ENCODE data around the gene COL5A1. TPM values are rescaled to one million over a fixed set of nuclear protein-coding genes. Genes with fewer than 3 reads are reported as not detected.

The COL5A1 gene
- total RNA-seq, 4 donors from 2014 or later = 1.6 to 2.8 (median 2.3) TPM

GRCh38 chr9:134728021-134728795, 86.6 kb downstream of the COL5A1 start:
- no peak overlapping the region for H3K27ac ChIP-seq
- no peak overlapping the region for H3K4me3 ChIP-seq
- peaks cover 8 to 22% (median 16%) of the 10 kb centered on the region in 3 donors for H3K27me3 ChIP-seq
- H3K4me1 ChIP-seq = no peaks in the 10 kb centered on the region
- no peak for DNase-seq
- H3K9me3 ChIP-seq = no peaks in the 10 kb centered on the region
- H3K36me3 ChIP-seq = no peaks in the 10 kb centered on the region
- in situ Hi-C loops (cut with MboI; ENCODE audit: low sequenced_read_pairs in 4 of 4) (loop anchor here in 1 of 4 donors (25.0 kb wide), 1 partner anchor 266 kb away; no protein-coding TSS in a partner anchor), intact Hi-C loops (cut with DNase I; ENCODE audit: low total_unique reads) (no loop called here)
- no peak for TF ChIP-seq CTCF (IDR thresholded peaks at IDR 0.05 in 4 of 5, conservative IDR thresholded peaks at IDR 0.05 in 1 of 5)
- no peak for TF ChIP-seq POLR2A (IDR thresholded peaks at IDR 0.05)
- ATAC-seq = no peak

- DNase-seq = no peak
- Histone ChIP-seq H3K4me1 (no peaks in the 10 kb centered on the region), H3K27me3 (peaks cover 8 to 27% (median 16%) of the 10 kb centered on the region in 3 donors), H3K36me3 (no peaks in the 10 kb centered on the region), H3K4me3 (no peak overlapping the region), H3K27ac (no peak overlapping the region), H3K9me3 (no peaks in the 10 kb centered on the region)
- TF ChIP-seq POLR2A (IDR thresholded peaks at IDR 0.05) = no peak
- TF ChIP-seq CTCF (IDR thresholded peaks at IDR 0.05 in 4 of 5, conservative IDR thresholded peaks at IDR 0.05 in 1 of 5) = no peak
- intact Hi-C loops (cut with DNase I; ENCODE audit: low total_unique reads) (no loop called here), in situ Hi-C loops (cut with MboI; ENCODE audit: low sequenced_read_pairs in 4 of 4) (loop anchor here in 1 of 4 donors (25.0 kb wide), 1 partner anchor 267 kb away; no protein-coding TSS in a partner anchor)
- ATAC-seq = no peak
Observed at GRCh38 chr9:134728801-134729495, 87.3 kb downstream of the COL5A1 start.

- TF ChIP-seq CTCF (IDR thresholded peaks at IDR 0.05 in 4 of 5, conservative IDR thresholded peaks at IDR 0.05 in 1 of 5) (no peak), POLR2A (IDR thresholded peaks at IDR 0.05) (no peak)
- peak overlapping the region; percentile 34 to 64 (median 52) for H3K27ac ChIP-seq
- DNase-seq = peak in 1 of 2 donors; percentile 77
- in situ Hi-C loops (cut with MboI; ENCODE audit: low sequenced_read_pairs in 4 of 4) (loop anchor here in 1 of 4 donors (25.0 kb wide), 1 partner anchor 268 kb away; no protein-coding TSS in a partner anchor), intact Hi-C loops (cut with DNase I; ENCODE audit: low total_unique reads) (loop anchor here (10.0 kb wide), 1 partner anchor 565 kb away; the partner anchor contains the start of gene RNU6ATAC)
- H3K9me3 ChIP-seq = no peaks in the 10 kb centered on the region
- H3K4me3 ChIP-seq = no peak overlapping the region
- peak; percentile 57 to 66 for ATAC-seq
- peaks cover 5 to 8% of the 10 kb centered on the region in 2 donors for H3K4me1 ChIP-seq
- peaks cover 8 to 27% (median 21%) of the 10 kb centered on the region in 3 donors for H3K27me3 ChIP-seq
- H3K36me3 ChIP-seq = no peaks in the 10 kb centered on the region
Observed at GRCh38 chr9:134730011-134730760, 88.6 kb downstream of the COL5A1 start.

GRCh38 chr9:134730761-134731496, 89.3 kb downstream of the COL5A1 start:
- H3K36me3 ChIP-seq = no peaks in the 10 kb centered on the region
- ATAC-seq = no peak
- no peak overlapping the region for H3K4me3 ChIP-seq
- TF ChIP-seq POLR2A (IDR thresholded peaks at IDR 0.05) (no peak), CTCF (IDR thresholded peaks at IDR 0.05 in 4 of 5, conservative IDR thresholded peaks at IDR 0.05 in 1 of 5) (no peak)
- DNase-seq = no peak
- H3K9me3 ChIP-seq = no peaks in the 10 kb centered on the region
- peaks cover 8 to 27% (median 21%) of the 10 kb centered on the region in 3 donors for H3K27me3 ChIP-seq
- intact Hi-C loops (cut with DNase I; ENCODE audit: low total_unique reads) (loop anchor here (10.0 kb wide), 1 partner anchor 566 kb away; the partner anchor contains the start of gene RNU6ATAC), in situ Hi-C loops (cut with MboI; ENCODE audit: low sequenced_read_pairs in 4 of 4) (loop anchor here in 1 of 4 donors (25.0 kb wide), 1 partner anchor 269 kb away; no protein-coding TSS in a partner anchor)
- H3K27ac ChIP-seq = peak overlapping the region; percentile 34 to 64 (median 52)
- H3K4me1 ChIP-seq = peaks cover 7 to 11% of the 10 kb centered on the region in 2 donors
